ENCODE results near the gene PSMC6.

GRCh38 chr14:52769887-52770286 is 62.9 kb downstream of the PSMC6 start:
- TF ChIP-seq CTCF (conservative IDR thresholded peaks at IDR 0.05) (no peak), EZH2 (IDR thresholded peaks at IDR 0.05; ENCODE audit: low read depth) (no peak)
